NCI-H1694 treated with DMSO at 0.1 percent for 48 hours (cell line): ENCODE measurements around the gene ZRANB1.

Source experiments
- DNase-seq: peaks from one replicate; lab custom pipeline; 2025; lab: John Stamatoyannopoulos, UW

ZRANB1 gene

GRCh38 chr10:125005312-125006187 lies 63.6 kb downstream of the ZRANB1 start:
- DNase-seq, result no peak

DNA sequence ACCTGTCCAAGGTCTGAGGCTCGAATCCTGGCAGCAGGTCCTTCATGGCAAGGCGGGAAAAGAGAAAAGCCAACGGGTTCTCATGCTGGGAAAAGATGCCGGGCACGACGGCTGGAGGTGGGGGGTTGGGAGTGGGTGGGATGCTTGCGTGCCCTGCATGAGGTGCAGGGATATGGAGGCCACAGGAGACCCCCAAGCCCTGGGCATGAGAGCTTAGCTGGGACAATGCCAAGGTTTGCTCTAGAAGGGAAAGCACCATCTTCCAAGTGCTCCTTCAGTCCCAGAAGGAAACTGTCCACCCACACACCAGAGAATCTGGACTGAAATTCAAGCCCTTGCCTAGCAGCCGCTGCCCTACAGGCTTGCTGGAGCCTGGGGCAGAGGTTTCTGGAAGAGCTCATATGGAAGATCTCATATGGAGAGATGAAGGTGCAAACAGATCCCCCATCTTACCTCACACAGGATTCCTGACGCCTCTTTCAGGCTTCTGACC lies 64.3 kb downstream of the ZRANB1 start:
- no peak for DNase-seq

- no peak for DNase-seq
These were observed 65.1 kb downstream of the ZRANB1 start for GRCh38 chr10:125006921-125007426.

- DNase-seq, result no peak
These were observed 65.5 kb downstream of the ZRANB1 start for GRCh38 chr10:125007436-125007835.

- DNase-seq, result no peak
These were observed 67.0 kb downstream of the ZRANB1 start for GRCh38 chr10:125008689-125009638.

DNA sequence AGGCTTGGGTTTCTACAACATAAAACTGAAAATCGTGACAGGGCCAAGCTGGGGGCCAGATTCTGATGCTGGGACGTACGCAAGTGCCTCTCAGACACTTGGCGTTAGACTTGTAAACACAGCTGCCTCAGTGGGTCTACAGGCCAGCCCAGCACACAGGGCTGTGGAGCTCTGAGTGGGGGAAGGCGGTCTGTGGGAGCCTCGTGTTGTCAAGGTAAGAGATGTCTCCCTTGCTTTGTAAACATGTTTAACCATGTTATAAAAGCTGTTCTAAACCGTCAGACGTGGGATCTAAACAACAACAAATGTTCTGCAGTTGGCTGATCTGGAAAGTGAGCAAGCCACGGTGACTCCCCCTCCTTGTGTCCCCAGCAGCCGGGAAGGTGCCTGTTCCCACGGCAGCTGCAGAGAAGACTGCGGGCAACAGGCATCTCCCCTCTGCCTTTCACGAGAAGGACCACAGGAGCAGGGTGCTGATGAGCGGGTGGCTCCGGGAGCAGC lies 67.8 kb downstream of the ZRANB1 start:
- no peak for DNase-seq

DNA sequence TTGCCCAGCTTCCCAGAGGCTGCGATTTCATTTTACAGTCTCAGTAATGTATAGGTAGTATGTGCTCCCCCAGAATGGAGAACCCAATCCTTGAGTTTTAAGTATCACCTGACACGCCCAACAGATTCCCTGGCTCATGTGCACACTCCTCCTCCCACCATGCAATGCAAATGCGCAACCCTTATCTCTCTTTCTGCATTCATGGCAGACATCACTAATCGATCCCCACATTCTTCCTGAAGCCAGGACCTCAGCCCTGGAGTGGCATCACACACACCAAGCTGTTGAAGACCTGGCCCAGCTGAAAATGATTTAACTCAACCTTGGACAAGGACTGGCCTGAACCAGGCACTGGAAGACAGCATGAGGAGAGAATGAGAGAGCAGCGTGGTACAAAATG lies 68.4 kb downstream of the ZRANB1 start:
- DNase-seq, result no peak

GRCh38 chr10:125011171-125011925 lies 69.4 kb downstream of the ZRANB1 start:
- no peak for DNase-seq

GRCh38 chr10:125011926-125012705 lies 70.2 kb downstream of the ZRANB1 start:
- DNase-seq, result no peak

- no peak for DNase-seq
These were observed 71.1 kb downstream of the ZRANB1 start for GRCh38 chr10:125012851-125013528.

DNA sequence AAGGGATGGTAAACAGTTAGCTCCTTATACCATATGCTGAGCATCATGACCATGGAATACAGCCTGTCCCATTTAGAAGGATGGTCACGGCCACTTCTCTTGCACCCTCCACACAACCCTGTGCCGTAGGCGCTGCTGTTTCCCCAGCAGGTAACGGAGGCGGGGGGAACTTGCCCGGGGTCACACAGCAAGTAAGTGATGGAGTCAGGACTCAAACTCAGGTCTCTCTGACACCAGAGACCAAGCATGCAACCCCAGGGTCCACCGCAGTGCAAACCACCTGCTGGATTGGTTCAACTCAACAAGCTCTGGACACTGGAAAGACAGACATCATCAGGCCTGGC lies 71.6 kb downstream of the ZRANB1 start:
- DNase-seq, result no peak

- DNase-seq, result no peak
These were observed 72.3 kb downstream of the ZRANB1 start for GRCh38 chr10:125014086-125014830.

DNA sequence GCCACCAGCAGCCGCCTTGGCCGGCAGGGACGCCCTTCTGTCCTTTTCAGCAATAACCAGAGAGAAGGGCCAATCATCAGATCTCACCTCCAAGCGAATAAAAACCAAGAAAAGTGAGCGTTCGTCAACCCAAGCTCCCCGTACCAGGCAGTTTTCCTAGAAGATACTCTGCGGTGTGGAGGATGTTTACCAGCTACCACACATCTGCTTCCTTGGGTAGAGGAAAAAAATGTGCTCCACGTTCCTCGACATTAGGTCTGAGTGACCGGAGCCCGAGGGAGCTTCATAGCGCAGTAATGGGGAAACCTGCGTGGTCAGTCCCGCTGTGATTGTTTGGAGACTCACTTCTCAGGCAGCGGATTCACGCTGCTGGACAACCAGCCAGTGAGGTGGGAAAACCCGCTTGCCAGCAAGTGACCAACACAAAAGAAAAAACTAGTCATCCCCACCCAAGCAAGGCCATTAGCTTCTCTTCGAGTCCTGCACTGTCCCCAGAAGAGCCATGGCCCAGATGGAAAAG lies 73.0 kb downstream of the ZRANB1 start:
- DNase-seq, result no peak

DNA sequence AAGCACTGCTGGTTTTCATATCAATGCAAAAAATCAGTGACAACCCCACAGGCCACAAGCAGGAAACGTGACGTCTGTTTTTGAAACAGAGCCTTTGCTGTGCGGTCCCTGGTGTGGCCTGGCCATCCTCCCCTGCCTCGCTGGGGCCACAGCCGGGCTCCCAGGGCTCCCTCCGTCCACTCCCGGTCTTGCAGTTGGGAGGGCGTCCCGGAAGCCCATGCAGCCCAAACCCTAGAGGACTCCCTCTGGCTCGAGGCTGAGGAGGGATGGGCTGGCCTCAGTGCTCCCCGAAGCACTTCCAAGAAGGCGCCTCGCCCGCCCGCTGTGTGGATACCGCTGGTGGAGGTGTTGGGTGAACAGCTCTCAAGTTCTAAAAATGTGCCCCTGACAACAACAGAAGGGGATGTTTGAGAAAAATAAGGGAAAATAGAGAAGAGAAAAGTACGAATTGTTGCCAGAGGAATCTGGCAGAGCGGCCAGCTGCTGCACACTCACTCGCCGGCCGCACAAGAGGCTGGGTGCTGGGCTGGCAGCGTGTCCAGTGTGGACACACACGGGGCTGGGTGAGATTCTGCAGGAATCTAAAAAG lies 73.5 kb downstream of the ZRANB1 start:
- no peak for DNase-seq

DNA sequence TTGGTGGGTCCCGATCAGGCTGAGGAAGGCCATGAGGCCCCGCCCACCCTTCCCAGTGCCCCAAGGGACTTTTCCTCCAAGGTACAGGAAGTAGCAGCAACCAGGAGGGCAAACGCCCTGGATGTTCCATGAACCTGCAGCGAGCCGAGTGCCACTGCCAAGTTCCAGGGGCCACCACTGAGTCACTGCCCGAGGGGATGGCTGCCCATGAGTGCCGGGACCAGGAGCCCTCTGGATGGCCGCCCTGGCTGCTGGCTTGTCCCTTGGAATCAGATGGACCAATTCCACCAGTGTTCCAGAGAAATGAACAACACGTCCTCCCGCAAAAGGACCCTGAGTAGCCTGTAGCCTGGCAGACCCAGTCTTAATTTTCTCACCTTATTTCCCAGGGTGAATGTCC lies 74.2 kb downstream of the ZRANB1 start:
- DNase-seq, result no peak

DNA sequence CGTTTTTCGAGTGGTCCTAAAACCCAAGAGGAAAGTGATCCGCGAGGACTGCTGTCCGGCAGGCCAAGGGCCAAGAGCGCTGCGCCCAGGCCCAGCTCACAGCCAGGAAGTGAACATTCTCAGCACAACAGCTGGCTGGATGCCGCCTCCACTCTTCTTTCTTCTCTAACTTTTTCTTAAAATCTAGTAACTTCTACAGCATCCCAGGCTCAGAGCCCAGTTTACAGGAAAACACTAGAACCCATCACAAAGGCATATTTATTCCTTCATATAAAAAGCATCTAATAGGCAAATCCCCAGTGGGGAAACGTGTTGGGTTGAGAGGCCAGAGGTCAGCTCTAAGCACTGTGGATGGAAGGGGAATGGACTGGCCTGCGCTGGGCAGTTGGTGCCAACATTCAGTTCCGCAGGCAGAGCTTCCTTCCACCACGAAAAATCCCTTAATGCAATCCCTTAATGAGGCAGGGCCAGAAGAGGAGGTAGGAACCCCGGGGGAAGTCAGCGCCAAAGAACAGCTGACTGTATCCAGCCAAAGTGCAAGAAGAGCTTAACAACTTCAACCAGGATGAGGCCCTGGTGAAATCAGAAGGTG lies 74.8 kb downstream of the ZRANB1 start:
- no peak for DNase-seq

DNA sequence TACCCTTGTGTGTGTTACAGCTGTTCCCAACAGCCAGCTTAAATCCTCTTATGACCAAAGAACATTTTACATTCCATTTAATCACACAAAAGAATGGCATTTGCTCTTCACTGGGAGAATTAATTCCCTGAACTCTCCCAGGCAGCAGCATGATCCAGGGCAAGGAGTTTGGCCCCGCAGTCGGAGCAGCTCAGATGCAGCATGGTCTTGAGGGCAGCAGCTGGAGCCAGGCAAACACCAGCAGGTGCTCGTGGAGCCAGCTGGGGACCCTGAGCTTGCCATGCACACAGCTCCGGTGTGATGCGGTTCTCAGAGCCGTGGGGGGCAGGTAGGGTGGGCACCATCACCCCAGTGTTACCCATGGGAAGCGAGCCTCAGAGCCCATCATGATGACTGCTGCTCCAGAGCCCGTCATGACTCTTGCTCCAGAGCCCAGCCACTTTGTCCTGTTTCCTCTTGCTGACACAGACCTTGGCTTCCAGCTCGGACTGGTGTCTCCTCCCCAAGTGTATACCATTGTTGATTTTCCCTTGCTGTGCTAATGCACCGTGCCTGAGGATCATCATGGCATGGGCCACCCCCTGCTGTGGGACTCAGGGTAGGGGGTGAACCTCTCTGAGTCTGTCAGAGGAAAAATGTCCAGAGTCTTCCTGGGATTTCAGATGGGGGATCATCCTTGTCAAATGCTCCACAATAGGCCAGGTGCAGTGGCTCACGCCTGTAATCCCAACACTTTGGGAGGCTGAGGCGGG lies 75.8 kb downstream of the ZRANB1 start:
- DNase-seq, result no peak
